ENCODE measurements around the gene RBM45. TPM values are rescaled to one million over a fixed set of nuclear protein-coding genes. Genes with fewer than 3 reads are reported as not detected.

Gene RBM45
- total RNA-seq, 1 experiment from 2014 or later = 7.4 TPM

GRCh38 chr2:178128836-178129630, 16.8 kb downstream of the RBM45 start:
- ChIA-PET RAD21 (ENCODE audit: low non-redundant PET in 1 of 2, low total read pairs in 2 of 2, uncharacterized antibody in 2 of 2, unreplicated experiment in 2 of 2) (no interaction called here), CTCF (no interaction called here), POLR2A (no interaction called here)
- Histone ChIP-seq H3K27me3 (ENCODE audit: insufficient read depth, low read length) (no peaks in the 10 kb centered on the region), H3K4me1 (ENCODE audit: control insufficient read depth in 1 of 2, insufficient read depth in 2 of 2, low read length in 2 of 2) (no peaks in the 10 kb centered on the region), H3K4me3 (replicated peaks in 1 of 2; ENCODE audit: low read depth in 1 of 2, low read length in 2 of 2) (no peak overlapping the region), H3K79me2 (ENCODE audit: insufficient read depth, low read length) (no peaks in the 10 kb centered on the region), H3K9me3 (ENCODE audit: control insufficient read depth in 1 of 2, insufficient read depth in 1 of 2, low read depth in 1 of 2, low read length in 2 of 2) (no peaks in the 10 kb centered on the region), H3K27ac (ENCODE audit: low read depth, low read length) (no peak overlapping the region), H3K9me2 (ENCODE audit: insufficient read depth) (no peaks in the 10 kb centered on the region), H3K36me3 (ENCODE audit: control insufficient read depth in 1 of 2, insufficient read depth in 2 of 2, low read length in 2 of 2) (peaks cover 2 to 4% of the 10 kb centered on the region in 2 experiments; a peak in 1 of 4 replicates), H3K4me2 (ENCODE audit: low read length) (no peak overlapping the region), H2AFZ (ENCODE audit: low read depth, low read length, poor library complexity, severe bottlenecking) (no peak overlapping the region), H4K20me1 (ENCODE audit: insufficient read depth) (no peaks in the 10 kb centered on the region), H3K9ac (ENCODE audit: low read length) (no peak overlapping the region)
- intact Hi-C loops (cut with micrococcal nuclease) = no loop called here
- DNase-seq (ENCODE audit: low read depth, low spot score) (no peak), ATAC-seq (no peak)
- TF ChIP-seq FOSL1 (IDR thresholded peaks at IDR 0.05; ENCODE audit: low read depth) (no peak), POLR2A (IDR thresholded peaks at IDR 0.05; ENCODE audit: borderline replicate concordance, extremely low read depth, insufficient read depth, insufficient read length) (no peak), EGR1 (IDR thresholded peaks at IDR 0.05; ENCODE audit: low read depth) (no peak)
- no TSS peak for BruUV-seq (replicated peaks)

GRCh38 chr2:178136321-178137025, 24.2 kb downstream of the RBM45 start:
- Histone ChIP-seq H4K20me1 (ENCODE audit: insufficient read depth) (no peaks in the 10 kb centered on the region), H3K9me2 (ENCODE audit: insufficient read depth) (no peaks in the 10 kb centered on the region), H3K36me3 (ENCODE audit: control insufficient read depth in 1 of 2, insufficient read depth in 2 of 2, low read length in 2 of 2) (no peaks in the 10 kb centered on the region), H2AFZ (ENCODE audit: low read depth, low read length, poor library complexity, severe bottlenecking) (no peak overlapping the region), H3K4me3 (replicated peaks in 1 of 2; ENCODE audit: low read depth in 1 of 2, low read length in 2 of 2) (no peak overlapping the region), H3K27ac (ENCODE audit: low read depth, low read length) (no peak overlapping the region), H3K9ac (ENCODE audit: low read length) (no peak overlapping the region), H3K4me2 (ENCODE audit: low read length) (no peak overlapping the region), H3K27me3 (ENCODE audit: insufficient read depth, low read length) (no peaks in the 10 kb centered on the region), H3K4me1 (ENCODE audit: control insufficient read depth in 1 of 2, insufficient read depth in 2 of 2, low read length in 2 of 2) (no peaks in the 10 kb centered on the region), H3K79me2 (ENCODE audit: insufficient read depth, low read length) (no peaks in the 10 kb centered on the region), H3K9me3 (ENCODE audit: control insufficient read depth in 1 of 2, insufficient read depth in 1 of 2, low read depth in 1 of 2, low read length in 2 of 2) (no peaks in the 10 kb centered on the region)
- BruUV-seq (replicated peaks) = no TSS peak
- ChIA-PET RAD21 (ENCODE audit: low non-redundant PET in 1 of 2, low total read pairs in 2 of 2, uncharacterized antibody in 2 of 2, unreplicated experiment in 2 of 2) (no interaction called here), CTCF (no interaction called here), POLR2A (no interaction called here)
- intact Hi-C loops (cut with micrococcal nuclease) = no loop called here
- DNase-seq (ENCODE audit: low read depth, low spot score) (no peak), ATAC-seq (no peak)
- TF ChIP-seq SIN3A (IDR thresholded peaks at IDR 0.05; ENCODE audit: low read depth) = no peak
- no peak for TF ChIP-seq CTCF (IDR thresholded peaks at IDR 0.05 in 2 of 3, conservative IDR thresholded peaks at IDR 0.05 in 1 of 3; ENCODE audit: borderline replicate concordance in 1 of 3, insufficient read depth in 1 of 3, low read depth in 2 of 3, low read length in 2 of 3)
- TF ChIP-seq ZNF274 (IDR thresholded peaks at IDR 0.05; ENCODE audit: low read depth, low read length) = no peak
- no peak for TF ChIP-seq MAX (IDR thresholded peaks at IDR 0.05)
- no peak for TF ChIP-seq EZH2phosphoT487 (IDR thresholded peaks at IDR 0.05; ENCODE audit: borderline replicate concordance)
- TF ChIP-seq YY1 (IDR thresholded peaks at IDR 0.05; ENCODE audit: extremely low read depth, insufficient replicate concordance, low read depth, low read length) = no peak
- TF ChIP-seq RAD21 (IDR thresholded peaks at IDR 0.05; ENCODE audit: low read depth) = no peak
- TF ChIP-seq POLR2A (IDR thresholded peaks at IDR 0.05; ENCODE audit: borderline replicate concordance, extremely low read depth, insufficient read depth, insufficient read length) = no peak
- TF ChIP-seq SP1 (IDR thresholded peaks at IDR 0.05; ENCODE audit: low read depth) = no peak
- TF ChIP-seq ATF3 (IDR thresholded peaks at IDR 0.05) = no peak
- TF ChIP-seq REST (IDR thresholded peaks at IDR 0.05; ENCODE audit: low read depth) = no peak

All from HCT116 (cell line).